Measurements from ENCODE around the gene AFF4. TPM values are rescaled to one million over a fixed set of nuclear protein-coding genes. Genes with fewer than 3 reads are reported as not detected.

AFF4 gene
- 66.2 TPM for total RNA-seq

DNA sequence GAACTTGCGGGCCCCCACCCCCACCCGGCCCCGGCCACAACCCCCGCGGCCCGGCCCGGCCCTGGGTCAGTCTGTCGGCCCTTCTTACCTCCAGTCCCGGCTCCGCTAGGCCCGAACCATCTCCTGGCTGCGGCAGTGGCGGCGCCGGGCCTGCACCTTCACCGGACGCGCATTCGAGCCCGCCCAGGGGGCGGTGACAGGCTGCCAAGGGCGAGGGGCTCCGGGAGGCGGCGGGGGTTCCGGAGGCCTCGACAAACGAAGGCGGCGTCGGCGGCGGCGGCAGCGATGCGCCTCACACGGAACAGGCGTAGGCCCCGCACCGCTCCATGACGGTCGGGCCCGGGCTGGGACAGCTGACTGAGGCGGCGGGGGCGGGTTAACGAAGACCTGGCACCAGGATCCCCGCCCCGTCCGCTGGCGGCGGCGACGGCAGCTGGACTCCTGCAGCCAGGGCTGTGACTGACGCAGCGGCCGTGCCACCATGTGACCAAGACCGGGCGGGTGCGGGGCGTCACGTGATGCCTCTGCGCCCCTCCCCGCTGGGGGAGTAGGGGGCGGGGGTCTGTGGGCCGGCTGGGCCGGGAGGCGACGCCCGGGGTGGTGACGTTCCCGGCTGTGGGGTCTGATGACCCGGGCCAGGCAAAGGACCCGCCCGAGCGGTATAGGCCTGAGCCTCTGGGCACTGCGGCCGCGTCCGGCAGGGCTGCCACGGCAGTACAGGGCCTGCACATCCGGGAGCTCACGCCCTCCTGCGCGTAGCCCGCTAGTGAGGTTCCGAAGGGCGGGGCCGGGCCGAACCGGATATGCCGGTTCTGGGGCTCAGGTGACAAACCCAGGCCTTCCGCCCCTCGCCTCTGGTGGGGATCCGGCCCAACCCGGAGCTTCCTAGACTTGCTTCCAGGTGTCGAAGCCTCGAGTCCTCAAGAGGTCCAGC is at the start of gene AFF4:
AFF4 (minus strand) TSS at position 464 of the 934 bp plus-strand sequence. CDS start 26,445 bp downstream, outside the sequence.

GRCh38 chr5:132873119-132873929 is 90.1 kb downstream of the AFF4 start, which contains the start of gene LEAP2:
TSS of gene LEAP2 (plus strand) at chr5:132873668. CDS start at chr5:132873695, 27 bp downstream.

DNA sequence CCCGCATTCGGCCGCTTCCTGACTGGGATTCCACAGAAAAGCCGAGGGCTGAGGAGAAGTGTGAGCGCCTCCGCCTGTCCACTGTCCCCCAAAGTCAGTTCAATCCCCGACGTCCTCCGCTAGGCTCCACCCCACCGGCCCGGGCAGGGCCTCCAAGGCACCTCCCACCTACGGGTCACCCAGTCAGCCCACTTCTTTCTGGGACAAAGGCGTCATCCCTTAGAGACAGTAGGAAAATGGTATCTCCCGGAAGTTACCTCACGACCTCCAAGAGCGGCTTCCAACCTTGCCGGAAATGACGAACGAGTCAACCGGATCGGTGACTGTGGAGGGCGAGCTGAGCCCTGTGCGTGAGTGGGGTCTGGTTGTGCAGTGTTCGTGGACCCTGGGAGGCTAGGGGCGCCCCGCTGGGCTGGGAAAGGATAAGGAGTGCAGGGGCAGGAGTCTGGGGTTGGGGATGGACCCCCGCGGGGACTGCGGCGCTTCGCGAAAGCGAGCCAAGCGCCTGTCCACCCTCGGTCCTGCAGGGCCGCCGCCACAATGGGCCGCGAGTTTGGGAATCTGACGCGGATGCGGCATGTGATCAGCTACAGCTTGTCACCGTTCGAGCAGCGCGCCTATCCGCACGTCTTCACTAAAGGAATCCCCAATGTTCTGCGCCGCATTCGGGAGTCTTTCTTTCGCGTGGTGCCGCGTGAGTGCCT is 96.9 kb downstream of the AFF4 start, which contains the start of the genes GDF9 and UQCRQ:
GDF9 (minus strand) TSS at position 128 of the 704 bp plus-strand sequence. CDS start 1,936 bp downstream, outside the sequence.
UQCRQ (plus strand) TSS at position 301 of the 704 bp plus-strand sequence; CDS start at position 541, 240 bp downstream.

GRCh38 chr5:132830436-132831094 is 132.9 kb downstream of the AFF4 start, which contains the start of gene SHROOM1:
TSS of gene SHROOM1 (minus strand) at chr5:132830647. CDS start at chr5:132826140, 4,507 bp downstream.

Small RNA genes lying within 50 kb of the gene (small RNA-seq; reads per million reads assigned to genes)
- gene AC113410.1 (ENCODE audit: low replicate concordance) = not detected
- gene ATP6V0E1P1 (ENCODE audit: low replicate concordance) = not detected
- not detected for gene RF00019 (ENCODE audit: low replicate concordance)
- gene RNA5SP192 (ENCODE audit: low replicate concordance) = not detected

Other genes with a start within 250 kb of the AFF4 start
- gene KIF3A, start 226.1 kb downstream of the AFF4 start, total RNA-seq = 12.0 TPM
- 4.5 TPM for gene CCNI2, start 216.2 kb downstream of the AFF4 start, total RNA-seq
- 59.6 TPM for gene SEPTIN8, start 186.4 kb downstream of the AFF4 start, total RNA-seq
- 6.9 TPM for gene SOWAHA, start 150.3 kb downstream of the AFF4 start, total RNA-seq
- gene SHROOM1, start 133.0 kb downstream of the AFF4 start, total RNA-seq = 26.8 TPM
- 1.4 TPM for gene GDF9, start 97.2 kb downstream of the AFF4 start, total RNA-seq
- 146 TPM for gene UQCRQ, start 97.0 kb downstream of the AFF4 start, total RNA-seq
- gene LEAP2, start 90.0 kb downstream of the AFF4 start, total RNA-seq = 5.3 TPM
- 10.6 TPM for gene ZCCHC10, start 62.9 kb upstream of the AFF4 start, total RNA-seq
- 58.7 TPM for gene HSPA4, start 88.4 kb upstream of the AFF4 start, total RNA-seq

All from metanephros (tissue), 2 donors.